Measurements from ENCODE around the gene RUNX1.

GRCh38 chr21:34980423-34981115, 68.5 kb downstream of the RUNX1 start:
- no peak for TF ChIP-seq CTCF (IDR thresholded peaks at IDR 0.05)
- no peak for TF ChIP-seq POLR2AphosphoS5 (IDR thresholded peaks at IDR 0.05)
- no peak for TF ChIP-seq POLR2A (IDR thresholded peaks at IDR 0.05)
- no peak for TF ChIP-seq EP300 (IDR thresholded peaks at IDR 0.05)
